Common myeloid progenitor, CD34-positive (primary cell): ENCODE measurements around the gene FAM110D.
A peak's percentile ranks its signal among the peaks of the same experiment; 100 is the strongest.

Experiments used
- CTCF ChIA-PET: fragments of 350-600 bp; sonication (Branson Sonifier 250); formaldehyde crosslinking; loops from one replicate; lab custom pipeline; 2021; ENCODE audit warnings: antibody characterized with exemption; lab: Charles Lee
- POLR2A ChIA-PET: fragments of 350-600 bp; sonication (Branson Sonifier 250); formaldehyde crosslinking; loops from one replicate; lab custom pipeline; 2021; ENCODE audit warnings: antibody characterized with exemption; lab: Charles Lee
- DNase-seq, 3 donors: peaks; one replicate each; pipeline versions ENCODE4 v3.0.0 to v3.0.0-alpha.2; 2013
- H3K27ac ChIP-seq, 2 experiments: 1 replicate in 1 of 2; 2 replicates in 1 of 2; pipeline ENCODE4 v1.7.0; 2013; ENCODE audit warnings: inconsistent platforms in 2 of 2, low read length in 2 of 2, mild to moderate bottlenecking in 2 of 2, low read depth in 1 of 2, moderate library complexity in 1 of 2; ENCODE audit not compliant: severe bottlenecking in 2 of 2, insufficient read depth in 1 of 2, poor library complexity in 1 of 2
- H3K27me3 ChIP-seq, 5 experiments: replicated peaks in 2 of 5; 1 replicate in 3 of 5; 2 replicates in 2 of 5; pipeline versions ENCODE4 v1.6.1 to v1.7.0; 2013; ENCODE audit warnings: low read length in 4 of 5, mild to moderate bottlenecking in 2 of 5, moderate library complexity in 2 of 5, inconsistent platforms in 1 of 5; ENCODE audit not compliant: insufficient read depth in 5 of 5, control insufficient read depth in 4 of 5
- H3K36me3 ChIP-seq, 4 experiments: 1 replicate in 2 of 4; 2 replicates in 2 of 4; pipeline versions ENCODE4 v1.6.1 to v1.7.0; 2013; ENCODE audit warnings: low read length in 3 of 4, control low read depth in 1 of 4, mild to moderate bottlenecking in 1 of 4; ENCODE audit not compliant: control insufficient read depth in 4 of 4, insufficient read depth in 4 of 4
- H3K4me1 ChIP-seq, 4 experiments: 1 replicate in 3 of 4; 2 replicates in 1 of 4; pipeline versions ENCODE4 v1.6.1 to v1.7.1; 2013; ENCODE audit warnings: low read length in 3 of 4, mild to moderate bottlenecking in 3 of 4, control low read depth in 1 of 4, inconsistent platforms in 1 of 4, moderate library complexity in 1 of 4; ENCODE audit not compliant: control insufficient read depth in 4 of 4, insufficient read depth in 4 of 4; ENCODE audit errors: control extremely low read depth in 1 of 4
- H3K4me3 ChIP-seq, 7 experiments: 1 replicate in 4 of 7; 2 replicates in 3 of 7; pipeline versions ENCODE4 v1.5.1 to v1.7.0; 2013; ENCODE audit warnings: mild to moderate bottlenecking in 7 of 7, low read length in 6 of 7, moderate library complexity in 6 of 7, inconsistent platforms in 2 of 7, low read depth in 2 of 7, control low read depth in 1 of 7; ENCODE audit not compliant: insufficient read depth in 4 of 7, control insufficient read depth in 1 of 7; ENCODE audit errors: extremely low read depth in 1 of 7
- H3K9me3 ChIP-seq, 5 experiments: 1 replicate in 4 of 5; 2 replicates in 1 of 5; pipeline versions ENCODE4 v1.6.1 to v1.7.1; 2013; ENCODE audit warnings: low read length in 4 of 5, mild to moderate bottlenecking in 2 of 5, inconsistent platforms in 1 of 5, low read depth in 1 of 5, moderate library complexity in 1 of 5; ENCODE audit not compliant: control insufficient read depth in 4 of 5, insufficient read depth in 2 of 5; ENCODE audit errors: control extremely low read depth in 1 of 5
- WGBS: methylation state at CpG from one replicate; pipeline ENCODE4 v1.1.5; 2013; ENCODE audit not compliant: insufficient coverage; 5-methylcytosine and 5-hydroxymethylcytosine counted together

Gene FAM110D

GRCh38 chr1:26158271-26158907 lies 490 bp upstream of the FAM110D start:
- H3K4me1 ChIP-seq, result peaks cover 0 to 61% (median 52%) of the 10 kb centered on the region in 4 experiments
- peaks cover 0 to 38% (median 14%) of the 10 kb centered on the region in 5 experiments for H3K27me3 ChIP-seq
- WGBS, result 87% methylated on average over 5 of the region's 5 CpGs
- H3K36me3 ChIP-seq, result no peaks in the 10 kb centered on the region
- ChIA-PET CTCF (interaction anchor here (2.3 to 5.7 kb wide), 2 partner anchors 12 to 56 kb away, joined by 9 to 56 read pairs; no protein-coding TSS in a partner anchor), POLR2A (interaction anchor here (1.1 kb wide), 1 partner anchor 11 kb away, joined by 3 read pairs; the partner anchor contains the start of gene ZNF593)
- no peak for DNase-seq
- no peak overlapping the region for H3K4me3 ChIP-seq
- no peak overlapping the region for H3K27ac ChIP-seq
- no peaks in the 10 kb centered on the region for H3K9me3 ChIP-seq

GRCh38 chr1:26159743-26160039 lies 812 bp downstream of the FAM110D start:
- no peak overlapping the region for H3K27ac ChIP-seq
- peaks cover 0 to 70% (median 60%) of the 10 kb centered on the region in 4 experiments for H3K4me1 ChIP-seq
- ChIA-PET CTCF (no interaction called here), POLR2A (interaction anchor here (0.5 kb wide), 1 partner anchor 34 kb away, joined by 3 read pairs; no protein-coding TSS in a partner anchor)
- peaks cover 0 to 37% (median 14%) of the 10 kb centered on the region in 5 experiments for H3K27me3 ChIP-seq
- no peaks in the 10 kb centered on the region for H3K36me3 ChIP-seq
- DNase-seq, result no peak
- H3K4me3 ChIP-seq, result no peak overlapping the region
- no peaks in the 10 kb centered on the region for H3K9me3 ChIP-seq
- 70% methylated on average over 3 of the region's 4 CpGs for WGBS

GRCh38 chr1:26160527-26161414 lies 1.9 kb downstream of the FAM110D start:
- peak overlapping the region in 4 of 7 experiments; percentile 61 to 74 (median 69) for H3K4me3 ChIP-seq
- WGBS, result 73% methylated on average over 13 of the region's 18 CpGs
- H3K27ac ChIP-seq, result peak overlapping the region in 1 of 2 experiments; percentile 5
- peaks cover 0 to 68% (median 51%) of the 10 kb centered on the region in 4 experiments for H3K4me1 ChIP-seq
- ChIA-PET POLR2A (no interaction called here), CTCF (interaction anchor here (0.8 to 3.0 kb wide), 5 partner anchors 9 to 58 kb away, joined by 3 to 13 read pairs (median 4); partner anchors contain the start of gene ZNF593)
- no peaks in the 10 kb centered on the region for H3K9me3 ChIP-seq
- DNase-seq, result peak in 1 of 3 donors; percentile 58
- H3K36me3 ChIP-seq, result no peaks in the 10 kb centered on the region
- H3K27me3 ChIP-seq, result peaks cover 0 to 30% (median 14%) of the 10 kb centered on the region in 5 experiments

GRCh38 chr1:26161415-26162219 lies 2.7 kb downstream of the FAM110D start:
- no peaks in the 10 kb centered on the region for H3K9me3 ChIP-seq
- DNase-seq, result peak; percentile 48 to 75 (median 60)
- peak overlapping the region in 1 of 2 experiments; percentile 5 for H3K27ac ChIP-seq
- H3K27me3 ChIP-seq, result peaks cover 0 to 22% (median 11%) of the 10 kb centered on the region in 5 experiments
- ChIA-PET POLR2A (no interaction called here), CTCF (interaction anchor here (1.1 to 3.0 kb wide), 7 partner anchors 8 to 58 kb away, joined by 3 to 13 read pairs (median 4); partner anchors contain the start of gene ZNF593)
- H3K4me3 ChIP-seq, result peak overlapping the region; percentile 46 to 74 (median 64)
- H3K36me3 ChIP-seq, result no peaks in the 10 kb centered on the region
- WGBS, result 6% methylated on average over 76 of the region's 98 CpGs
- H3K4me1 ChIP-seq, result peaks cover 0 to 60% (median 43%) of the 10 kb centered on the region in 4 experiments

GRCh38 chr1:26162220-26162709 lies 3.4 kb downstream of the FAM110D start:
- Histone ChIP-seq H3K9me3 (no peaks in the 10 kb centered on the region), H3K36me3 (no peaks in the 10 kb centered on the region), H3K27me3 (peaks cover 0 to 22% (median 11%) of the 10 kb centered on the region in 5 experiments), H3K27ac (no peak overlapping the region), H3K4me3 (peak overlapping the region; percentile 26 to 74 (median 64)), H3K4me1 (peaks cover 0 to 55% (median 38%) of the 10 kb centered on the region in 4 experiments)
- no peak for DNase-seq
- ChIA-PET CTCF (interaction anchor here (1.3 to 3.0 kb wide), 6 partner anchors 10 to 126 kb away, joined by 3 to 13 read pairs (median 5); no protein-coding TSS in a partner anchor), POLR2A (no interaction called here)
- WGBS, result 40% methylated on average over 17 of the region's 21 CpGs

GRCh38 chr1:26163684-26164035 lies 4.8 kb downstream of the FAM110D start:
- Histone ChIP-seq H3K27me3 (peaks cover 0 to 22% (median 11%) of the 10 kb centered on the region in 5 experiments), H3K4me3 (peak overlapping the region in 4 of 7 experiments; percentile 32 to 71 (median 60)), H3K4me1 (peaks cover 0 to 49% (median 34%) of the 10 kb centered on the region in 4 experiments), H3K9me3 (no peaks in the 10 kb centered on the region), H3K36me3 (no peaks in the 10 kb centered on the region), H3K27ac (no peak overlapping the region)
- ChIA-PET CTCF (interaction anchor here (0.7 to 2.1 kb wide), 8 partner anchors 9 to 201 kb away, joined by 3 to 6 read pairs (median 4); no protein-coding TSS in a partner anchor), POLR2A (no interaction called here)
- WGBS, result 73% methylated on average over 9 of the region's 9 CpGs
- DNase-seq, result no peak
